ENCODE data around the gene SERPINB1. TPM values are rescaled to one million over a fixed set of nuclear protein-coding genes. Genes with fewer than 3 reads are reported as not detected.
"Not testable (repeated sequence)": the region's sequence is repeated elsewhere in the genome, so short reads cannot be mapped to it uniquely, and the experiment has no call there.

SERPINB1 gene
- total RNA-seq, 1 experiment from 2014 or later: 0.22 TPM

GRCh38 chr6:2802521-2803060 lies 39.1 kb downstream of the SERPINB1 start:
- H3K9ac ChIP-seq (ENCODE audit: low read length): no peak overlapping the region
- H3K4me1 ChIP-seq (ENCODE audit: low read length): no peaks in the 10 kb centered on the region
- no peaks in the 10 kb centered on the region for H3K27me3 ChIP-seq (ENCODE audit: low read length)
- no peaks in the 10 kb centered on the region for H3K36me3 ChIP-seq (ENCODE audit: insufficient read depth, low read length)
- H4K20me1 ChIP-seq (ENCODE audit: insufficient read depth, low read depth, low read length): peaks cover 24% of the 10 kb centered on the region
- no peaks in the 10 kb centered on the region for H3K79me2 ChIP-seq (ENCODE audit: low read length)
- no peak overlapping the region for H2AFZ ChIP-seq (ENCODE audit: low read length)
- no peak overlapping the region for H3K4me2 ChIP-seq (ENCODE audit: low read depth, low read length, poor library complexity, severe bottlenecking)
- DNase-seq: no peak
- no peak overlapping the region for H3K27ac ChIP-seq (ENCODE audit: low read length)
- H3K9me3 ChIP-seq (ENCODE audit: low read length): no peaks in the 10 kb centered on the region
- H3K4me3 ChIP-seq (ENCODE audit: low read length): no peak overlapping the region
- H3K9me2 ChIP-seq (replicated peaks; ENCODE audit: insufficient read depth, low read length): no peaks in the 10 kb centered on the region

DNA sequence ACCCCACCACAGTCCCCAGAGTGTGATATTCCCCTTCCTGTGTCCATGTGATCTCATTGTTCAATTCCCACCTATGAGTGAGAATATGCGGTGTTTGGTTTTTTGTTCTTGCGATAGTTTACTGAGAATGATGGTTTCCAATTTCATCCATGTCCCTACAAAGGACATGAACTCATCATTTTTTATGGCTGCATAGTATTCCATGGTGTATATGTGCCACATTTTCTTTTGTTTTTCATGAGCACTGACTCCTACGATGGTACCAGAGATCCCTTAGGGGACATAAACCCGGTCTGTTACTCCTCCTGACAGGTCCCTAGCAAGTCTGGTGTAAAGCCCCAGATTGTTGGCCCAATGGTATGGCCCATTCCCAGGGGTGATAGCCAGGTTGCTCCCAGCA lies 40.0 kb downstream of the SERPINB1 start:
- DNase-seq; H3K79me2 ChIP-seq (ENCODE audit: low read length); H3K4me3 ChIP-seq (ENCODE audit: low read length); H3K9me2 ChIP-seq (replicated peaks; ENCODE audit: insufficient read depth, low read length); H3K27ac ChIP-seq (ENCODE audit: low read length); H2AFZ ChIP-seq (ENCODE audit: low read length); H3K9ac ChIP-seq (ENCODE audit: low read length); H3K4me2 ChIP-seq (ENCODE audit: low read depth, low read length, poor library complexity, severe bottlenecking); H3K4me1 ChIP-seq (ENCODE audit: low read length); H3K36me3 ChIP-seq (ENCODE audit: insufficient read depth, low read length); H3K9me3 ChIP-seq (ENCODE audit: low read length); H3K27me3 ChIP-seq (ENCODE audit: low read length): not testable (repeated sequence)
- H4K20me1 ChIP-seq (ENCODE audit: insufficient read depth, low read depth, low read length): peaks cover 24% of the 10 kb centered on the region

DNA sequence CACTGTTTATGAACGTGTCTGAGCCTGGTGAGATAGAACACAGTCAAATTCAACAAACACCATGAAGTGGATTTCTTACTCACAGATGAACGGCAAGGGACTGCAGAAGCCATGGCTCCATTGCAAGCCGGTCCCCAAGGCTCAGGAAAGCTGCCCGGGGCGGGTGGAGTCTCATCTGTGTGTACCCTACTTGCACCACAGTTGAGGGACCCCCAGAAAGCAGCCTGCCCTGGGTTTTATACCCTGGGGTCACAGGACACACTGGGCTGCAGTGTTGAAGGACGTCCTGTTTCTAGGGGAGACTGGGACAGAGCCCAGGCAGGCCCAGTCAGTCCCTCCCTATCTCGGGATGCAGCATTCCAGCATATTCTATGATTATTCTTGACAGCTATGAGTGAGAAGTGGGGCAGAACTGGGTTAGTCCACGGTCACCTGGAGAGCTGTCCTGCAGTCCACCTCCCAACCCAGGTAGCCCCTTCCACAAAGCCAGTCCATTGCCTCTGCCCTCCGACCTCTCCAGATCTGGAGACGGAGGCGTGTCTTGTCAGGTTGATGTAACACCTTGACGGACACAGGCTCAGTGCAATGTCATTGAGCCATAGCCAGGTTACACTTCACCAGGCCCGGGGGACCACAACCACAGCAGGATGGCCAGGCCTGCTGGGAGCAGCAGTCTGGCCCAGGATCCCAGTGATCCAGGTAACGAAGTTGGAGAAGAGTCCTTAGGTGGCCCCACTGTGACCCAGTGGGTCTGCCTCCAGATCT lies 40.9 kb downstream of the SERPINB1 start:
- no peaks in the 10 kb centered on the region for H3K27me3 ChIP-seq (ENCODE audit: low read length)
- H3K9me2 ChIP-seq (replicated peaks; ENCODE audit: insufficient read depth, low read length): no peaks in the 10 kb centered on the region
- peaks cover 24% of the 10 kb centered on the region for H4K20me1 ChIP-seq (ENCODE audit: insufficient read depth, low read depth, low read length)
- no peak overlapping the region for H3K9ac ChIP-seq (ENCODE audit: low read length)
- H3K36me3 ChIP-seq (ENCODE audit: insufficient read depth, low read length): no peaks in the 10 kb centered on the region
- H3K4me3 ChIP-seq (ENCODE audit: low read length): no peak overlapping the region
- no peaks in the 10 kb centered on the region for H3K9me3 ChIP-seq (ENCODE audit: low read length)
- no peak overlapping the region for H2AFZ ChIP-seq (ENCODE audit: low read length)
- H3K4me2 ChIP-seq (ENCODE audit: low read depth, low read length, poor library complexity, severe bottlenecking): no peak overlapping the region
- H3K79me2 ChIP-seq (ENCODE audit: low read length): no peaks in the 10 kb centered on the region
- no peaks in the 10 kb centered on the region for H3K4me1 ChIP-seq (ENCODE audit: low read length)
- no peak for DNase-seq
- no peak overlapping the region for H3K27ac ChIP-seq (ENCODE audit: low read length)

DNA sequence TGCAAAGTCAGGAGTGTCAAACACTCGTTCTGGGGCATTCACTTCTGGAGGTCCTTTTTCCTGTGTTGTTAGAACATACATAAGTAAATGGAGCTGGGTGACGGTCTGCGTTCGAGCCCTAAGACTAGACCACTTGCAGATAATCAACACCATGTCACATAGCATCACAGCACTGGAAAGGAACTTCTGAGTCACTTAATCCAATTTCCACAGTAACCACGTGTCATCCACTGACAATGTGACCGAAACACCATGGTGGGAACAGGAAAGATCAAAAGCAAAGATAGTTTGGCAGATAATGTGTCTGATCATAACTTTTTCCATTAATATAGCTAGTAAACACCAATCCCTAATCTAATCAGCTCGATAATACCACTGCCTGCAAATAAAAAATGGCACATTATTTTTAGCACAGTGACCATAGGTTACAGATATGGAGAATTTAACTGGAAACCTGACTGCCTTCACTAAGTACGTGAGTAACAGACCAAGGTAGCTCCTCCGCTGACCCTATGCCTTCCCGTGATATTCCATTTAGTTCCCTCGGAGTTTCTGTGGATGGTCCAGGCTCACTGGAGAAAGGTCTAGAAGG lies 41.6 kb downstream of the SERPINB1 start:
- Histone ChIP-seq H3K9me3 (ENCODE audit: low read length) (no peaks in the 10 kb centered on the region), H3K4me1 (ENCODE audit: low read length) (no peaks in the 10 kb centered on the region), H3K79me2 (ENCODE audit: low read length) (no peaks in the 10 kb centered on the region), H3K36me3 (ENCODE audit: insufficient read depth, low read length) (no peaks in the 10 kb centered on the region), H2AFZ (ENCODE audit: low read length) (no peak overlapping the region), H3K9me2 (replicated peaks; ENCODE audit: insufficient read depth, low read length) (no peaks in the 10 kb centered on the region), H3K4me3 (ENCODE audit: low read length) (no peak overlapping the region), H3K27me3 (ENCODE audit: low read length) (no peaks in the 10 kb centered on the region), H4K20me1 (ENCODE audit: insufficient read depth, low read depth, low read length) (peaks cover 21% of the 10 kb centered on the region), H3K27ac (ENCODE audit: low read length) (no peak overlapping the region), H3K9ac (ENCODE audit: low read length) (no peak overlapping the region), H3K4me2 (ENCODE audit: low read depth, low read length, poor library complexity, severe bottlenecking) (no peak overlapping the region)
- DNase-seq: no peak

DNA sequence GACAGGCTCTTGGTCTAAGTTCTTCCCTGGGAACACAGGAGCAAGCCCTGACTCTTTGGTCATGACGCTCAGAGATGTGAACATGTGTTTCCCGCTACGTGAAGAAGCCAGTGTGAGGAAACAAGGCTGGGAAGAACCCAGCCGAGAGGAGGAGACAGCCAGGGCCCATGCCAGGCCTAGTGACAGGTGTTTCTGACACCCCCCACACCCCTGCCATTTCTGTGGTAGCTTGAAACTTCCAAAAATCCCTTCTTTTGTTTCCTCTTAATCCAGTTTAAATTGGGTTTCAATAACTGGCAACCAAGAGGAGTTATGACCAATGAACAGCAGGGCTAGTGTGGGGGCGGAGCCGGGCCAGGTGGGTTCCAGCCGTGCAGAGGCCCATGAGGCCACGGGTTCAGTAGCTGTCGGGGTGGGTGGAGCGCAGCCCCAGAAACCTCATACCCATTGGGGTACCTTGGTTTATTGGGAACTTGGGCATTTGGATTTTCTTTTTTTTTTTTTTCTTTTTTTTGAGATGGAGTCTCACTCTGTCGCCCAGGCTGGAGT lies 43.0 kb downstream of the SERPINB1 start:
- no peaks in the 10 kb centered on the region for H3K79me2 ChIP-seq (ENCODE audit: low read length)
- H2AFZ ChIP-seq (ENCODE audit: low read length): no peak overlapping the region
- H3K9me3 ChIP-seq (ENCODE audit: low read length): no peaks in the 10 kb centered on the region
- H3K4me3 ChIP-seq (ENCODE audit: low read length): no peak overlapping the region
- no peaks in the 10 kb centered on the region for H3K36me3 ChIP-seq (ENCODE audit: insufficient read depth, low read length)
- no peak for DNase-seq
- no peak overlapping the region for H3K27ac ChIP-seq (ENCODE audit: low read length)
- H3K4me2 ChIP-seq (ENCODE audit: low read depth, low read length, poor library complexity, severe bottlenecking): no peak overlapping the region
- H3K4me1 ChIP-seq (ENCODE audit: low read length): no peaks in the 10 kb centered on the region
- peaks cover 16% of the 10 kb centered on the region for H4K20me1 ChIP-seq (ENCODE audit: insufficient read depth, low read depth, low read length)
- no peaks in the 10 kb centered on the region for H3K27me3 ChIP-seq (ENCODE audit: low read length)
- H3K9me2 ChIP-seq (replicated peaks; ENCODE audit: insufficient read depth, low read length): no peaks in the 10 kb centered on the region
- H3K9ac ChIP-seq (ENCODE audit: low read length): no peak overlapping the region

GRCh38 chr6:2797564-2798031 lies 44.1 kb downstream of the SERPINB1 start:
- H3K27ac ChIP-seq (ENCODE audit: low read length): no peak overlapping the region
- peaks cover 11% of the 10 kb centered on the region for H4K20me1 ChIP-seq (ENCODE audit: insufficient read depth, low read depth, low read length)
- no peaks in the 10 kb centered on the region for H3K9me3 ChIP-seq (ENCODE audit: low read length)
- H3K9me2 ChIP-seq (replicated peaks; ENCODE audit: insufficient read depth, low read length): no peaks in the 10 kb centered on the region
- DNase-seq: no peak
- no peak overlapping the region for H3K4me3 ChIP-seq (ENCODE audit: low read length)
- no peak overlapping the region for H3K9ac ChIP-seq (ENCODE audit: low read length)
- no peaks in the 10 kb centered on the region for H3K4me1 ChIP-seq (ENCODE audit: low read length)
- no peak overlapping the region for H3K4me2 ChIP-seq (ENCODE audit: low read depth, low read length, poor library complexity, severe bottlenecking)
- H3K27me3 ChIP-seq (ENCODE audit: low read length): no peaks in the 10 kb centered on the region
- H3K79me2 ChIP-seq (ENCODE audit: low read length): 0 out of 2 replicates have a peak, but pooled peaks cover 1% of the 10 kb centered on the region
- H2AFZ ChIP-seq (ENCODE audit: low read length): no peak overlapping the region
- H3K36me3 ChIP-seq (ENCODE audit: insufficient read depth, low read length): no peaks in the 10 kb centered on the region

- no peaks in the 10 kb centered on the region for H3K4me1 ChIP-seq (ENCODE audit: low read length)
- no peaks in the 10 kb centered on the region for H3K9me3 ChIP-seq (ENCODE audit: low read length)
- no peak for DNase-seq
- no peak overlapping the region for H3K4me2 ChIP-seq (ENCODE audit: low read depth, low read length, poor library complexity, severe bottlenecking)
- H4K20me1 ChIP-seq (ENCODE audit: insufficient read depth, low read depth, low read length): peaks cover 4% of the 10 kb centered on the region; the same call in 1 of the 2 replicates
- H2AFZ ChIP-seq (ENCODE audit: low read length): no peak overlapping the region
- no peak overlapping the region for H3K9ac ChIP-seq (ENCODE audit: low read length)
- no peaks in the 10 kb centered on the region for H3K27me3 ChIP-seq (ENCODE audit: low read length)
- no peak overlapping the region for H3K4me3 ChIP-seq (ENCODE audit: low read length)
- H3K79me2 ChIP-seq (ENCODE audit: low read length): 0 out of 2 replicates have a peak, but pooled peaks cover 6% of the 10 kb centered on the region
- H3K36me3 ChIP-seq (ENCODE audit: insufficient read depth, low read length): no peaks in the 10 kb centered on the region
- no peaks in the 10 kb centered on the region for H3K9me2 ChIP-seq (replicated peaks; ENCODE audit: insufficient read depth, low read length)
- no peak overlapping the region for H3K27ac ChIP-seq (ENCODE audit: low read length)
These were observed 44.8 kb downstream of the SERPINB1 start for GRCh38 chr6:2796861-2797260.

DNA sequence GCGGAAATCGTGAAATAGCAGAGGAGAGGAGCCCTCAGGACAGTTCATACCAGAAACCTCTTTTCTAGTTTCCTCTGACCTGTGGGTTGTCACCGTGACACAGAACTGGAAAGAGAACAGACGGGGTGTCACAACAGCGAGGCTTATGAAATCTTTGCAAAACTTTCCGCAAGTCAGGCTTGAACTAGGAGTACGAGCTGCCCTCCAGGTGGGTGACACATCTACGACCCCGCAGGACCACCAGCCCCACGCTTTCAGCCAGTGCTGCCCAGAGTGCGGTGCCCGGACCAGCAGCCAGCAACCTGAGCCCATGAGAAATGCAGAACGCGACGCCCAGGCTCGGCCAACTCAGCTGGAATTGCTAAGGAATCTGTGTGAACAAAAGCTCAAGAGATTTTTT lies 45.7 kb downstream of the SERPINB1 start:
- no peak for DNase-seq
- Histone ChIP-seq H3K9me2 (replicated peaks; ENCODE audit: insufficient read depth, low read length) (no peaks in the 10 kb centered on the region), H3K4me2 (ENCODE audit: low read depth, low read length, poor library complexity, severe bottlenecking) (no peak overlapping the region), H3K27me3 (ENCODE audit: low read length) (no peaks in the 10 kb centered on the region), H3K79me2 (ENCODE audit: low read length) (peaks cover 8% of the 10 kb centered on the region; the same call in 1 of the 2 replicates), H3K4me1 (ENCODE audit: low read length) (no peaks in the 10 kb centered on the region), H4K20me1 (ENCODE audit: insufficient read depth, low read depth, low read length) (0 out of 2 replicates have a peak, but pooled peaks cover 3% of the 10 kb centered on the region), H3K4me3 (ENCODE audit: low read length) (no peak overlapping the region), H3K9me3 (ENCODE audit: low read length) (no peaks in the 10 kb centered on the region), H3K36me3 (ENCODE audit: insufficient read depth, low read length) (no peaks in the 10 kb centered on the region), H3K27ac (ENCODE audit: low read length) (no peak overlapping the region), H2AFZ (ENCODE audit: low read length) (no peak overlapping the region), H3K9ac (ENCODE audit: low read length) (no peak overlapping the region)

All from Karpas-422 (cell line).